ENCODE data around the gene LRBA.
"Not testable (repeated sequence)": the region's sequence is repeated elsewhere in the genome, so short reads cannot be mapped to it uniquely, and the experiment has no call there.

LRBA gene

GRCh38 chr4:150662686-150663085 lies 352.4 kb downstream of the LRBA start:
- DNase-seq (ENCODE audit: low spot score), result no peak

- DNase-seq (ENCODE audit: low spot score), result not testable (repeated sequence)
These were observed 353.5 kb downstream of the LRBA start for GRCh38 chr4:150661551-150661950.

GRCh38 chr4:150658258-150658657 lies 356.8 kb downstream of the LRBA start:
- DNase-seq (ENCODE audit: low spot score), result not testable (repeated sequence)

DNA sequence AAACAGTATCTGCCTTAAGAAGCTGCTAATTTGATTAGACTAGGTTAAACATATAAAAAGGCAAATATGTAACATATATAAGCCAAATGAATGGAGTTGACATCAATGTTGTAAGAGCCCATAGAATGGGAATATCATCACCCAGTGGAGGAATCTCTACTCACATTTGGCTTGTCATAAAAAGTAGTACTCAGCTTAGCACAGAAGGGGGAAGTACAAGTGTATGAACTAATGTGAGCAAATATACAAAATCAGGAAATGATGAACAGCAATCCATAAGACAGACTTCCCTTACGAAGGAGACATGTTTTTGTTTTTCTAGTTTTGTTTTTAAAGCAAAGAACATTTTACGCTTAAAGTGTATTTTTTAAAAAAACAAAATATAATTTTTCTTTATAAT lies 358.2 kb downstream of the LRBA start:
- DNase-seq (ENCODE audit: low spot score), result no peak

GRCh38 chr4:150650751-150651150 lies 364.3 kb downstream of the LRBA start:
- no peak for DNase-seq (ENCODE audit: low spot score)

DNA sequence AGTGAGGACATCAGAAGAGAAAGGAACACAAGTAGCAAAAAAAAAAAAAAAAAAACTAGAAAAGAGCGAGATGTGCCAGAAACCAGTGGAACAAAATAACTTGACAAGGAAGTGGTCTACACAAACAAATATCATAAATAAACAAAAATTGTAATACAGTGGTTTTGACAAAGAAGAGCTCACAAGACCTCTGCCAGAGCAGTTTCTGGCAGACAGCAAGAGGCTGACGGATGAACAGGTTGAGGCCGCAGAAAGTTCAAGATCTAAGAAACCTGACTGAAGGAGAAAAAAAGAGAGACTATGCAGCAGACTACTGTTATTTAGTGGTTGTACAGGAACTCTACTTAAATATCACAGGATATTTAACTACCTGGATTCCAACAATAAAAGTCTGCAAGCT lies 367.0 kb downstream of the LRBA start:
- no peak for DNase-seq (ENCODE audit: low spot score)

- no peak for DNase-seq (ENCODE audit: low spot score)
These were observed 368.1 kb downstream of the LRBA start for GRCh38 chr4:150647008-150647407.

- DNase-seq (ENCODE audit: low spot score), result no peak
These were observed 373.5 kb downstream of the LRBA start for GRCh38 chr4:150641612-150642011.

GRCh38 chr4:150632639-150633038 lies 382.4 kb downstream of the LRBA start:
- no peak for DNase-seq (ENCODE audit: low spot score)

GRCh38 chr4:150628073-150628472 lies 387.0 kb downstream of the LRBA start:
- DNase-seq (ENCODE audit: low spot score), result no peak

- no peak for DNase-seq (ENCODE audit: low spot score)
These were observed 390.1 kb downstream of the LRBA start for GRCh38 chr4:150625033-150625432.

GRCh38 chr4:150624055-150624454 lies 391.0 kb downstream of the LRBA start:
- no peak for DNase-seq (ENCODE audit: low spot score)

DNA sequence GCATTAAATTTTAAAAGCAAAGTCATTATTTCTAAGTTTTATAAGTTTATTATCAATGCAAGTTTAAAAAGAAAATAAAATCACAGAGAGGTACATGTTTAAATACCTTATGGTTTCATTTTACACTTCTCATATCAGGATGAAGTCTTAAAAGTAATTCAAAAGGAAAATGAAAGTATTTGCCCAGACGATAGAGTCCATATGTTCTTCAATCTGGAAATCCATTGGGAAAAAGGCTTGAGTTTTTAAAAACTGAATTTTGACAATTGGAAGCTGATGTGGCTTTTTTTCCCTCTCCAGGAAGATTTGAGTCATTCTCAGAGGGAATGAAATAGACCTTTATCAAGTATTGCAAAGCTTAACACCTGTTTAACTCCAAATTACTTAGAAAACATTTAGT lies 396.0 kb downstream of the LRBA start:
- no peak for DNase-seq (ENCODE audit: low spot score)

DNA sequence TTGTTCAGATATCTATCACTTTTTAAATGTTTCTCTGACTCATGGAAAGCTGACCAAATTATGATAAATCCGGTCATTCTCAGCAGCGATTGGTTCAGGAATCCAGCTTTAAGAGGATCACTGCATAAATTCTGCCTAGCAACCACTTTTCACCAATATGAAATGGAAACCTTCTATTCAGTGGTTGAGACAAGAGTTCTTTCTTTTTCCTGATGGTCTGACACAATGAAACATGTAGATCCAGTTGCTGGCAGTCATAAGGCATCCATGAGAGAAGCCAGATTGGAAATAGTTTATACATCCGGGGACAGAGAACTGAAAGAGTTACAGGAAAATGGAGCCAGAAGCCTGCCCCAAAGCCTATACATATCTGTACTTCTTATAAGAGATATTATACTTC lies 406.0 kb downstream of the LRBA start:
- no peak for DNase-seq (ENCODE audit: low spot score)

- no peak for DNase-seq (ENCODE audit: low spot score)
These were observed 414.2 kb downstream of the LRBA start for GRCh38 chr4:150600812-150601445.

DNA sequence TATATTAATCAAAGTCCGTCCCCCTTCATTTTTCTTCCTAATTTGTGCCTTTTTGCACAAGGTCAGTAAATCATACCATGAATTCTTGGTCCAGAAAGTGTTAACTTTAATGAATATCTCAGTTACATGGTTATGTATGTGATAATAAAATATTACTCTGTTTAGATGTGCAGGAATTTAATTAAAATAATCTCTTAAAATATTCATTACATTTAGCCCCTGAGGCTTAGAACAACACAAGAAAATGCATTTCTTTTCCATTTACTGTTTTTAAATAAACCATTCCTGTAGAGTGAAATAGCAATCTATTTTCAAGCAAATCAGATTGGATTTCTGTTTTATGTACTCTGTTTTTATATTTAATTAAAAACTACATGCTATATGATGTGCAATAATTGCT lies 415.5 kb downstream of the LRBA start:
- DNase-seq (ENCODE audit: low spot score), result no peak

- no peak for DNase-seq (ENCODE audit: low spot score)
These were observed 416.2 kb downstream of the LRBA start for GRCh38 chr4:150598909-150599308.

- DNase-seq (ENCODE audit: low spot score), result no peak
These were observed 421.1 kb downstream of the LRBA start for GRCh38 chr4:150593996-150594395.

DNA sequence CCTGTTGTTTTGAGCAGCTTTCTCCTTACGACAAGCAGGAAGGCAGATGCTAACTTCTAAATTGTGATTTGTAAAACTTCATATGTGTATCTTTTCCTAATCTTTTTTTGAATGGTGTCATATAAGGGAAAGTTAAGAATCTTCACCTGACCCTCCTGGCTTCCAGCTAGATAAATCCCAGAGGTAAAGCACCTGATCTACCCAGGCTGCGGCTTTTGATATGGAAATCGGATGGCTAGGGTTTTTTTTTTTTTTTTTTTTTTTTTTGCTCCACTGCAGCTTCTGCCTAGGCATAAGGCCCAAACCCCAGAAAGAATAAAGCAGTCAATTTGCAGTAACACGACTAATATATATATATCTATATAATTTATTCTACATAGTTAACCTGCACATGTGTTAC lies 423.2 kb downstream of the LRBA start:
- no peak for DNase-seq (ENCODE audit: low spot score)

DNA sequence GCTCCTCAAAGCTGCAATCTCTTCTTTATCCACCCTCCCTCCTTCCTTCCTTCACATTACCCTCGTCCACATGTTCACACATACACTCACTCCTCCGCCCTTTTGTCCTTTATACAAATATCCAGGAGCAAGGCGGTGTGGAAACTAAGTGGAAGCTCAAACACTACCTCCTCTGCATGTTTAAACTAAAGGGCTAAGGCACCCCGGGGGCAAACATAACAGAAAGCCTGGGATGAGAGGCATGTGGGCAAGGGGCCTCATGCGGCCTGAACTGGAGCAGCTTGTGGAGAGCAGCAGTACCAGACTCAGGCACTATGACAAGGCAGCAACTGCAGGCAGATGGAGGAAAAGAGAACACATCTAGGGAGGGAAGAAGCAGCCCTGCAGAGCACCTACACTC lies 423.7 kb downstream of the LRBA start:
- no peak for DNase-seq (ENCODE audit: low spot score)

GRCh38 chr4:150590631-150591030 lies 424.5 kb downstream of the LRBA start:
- no peak for DNase-seq (ENCODE audit: low spot score)

DNA sequence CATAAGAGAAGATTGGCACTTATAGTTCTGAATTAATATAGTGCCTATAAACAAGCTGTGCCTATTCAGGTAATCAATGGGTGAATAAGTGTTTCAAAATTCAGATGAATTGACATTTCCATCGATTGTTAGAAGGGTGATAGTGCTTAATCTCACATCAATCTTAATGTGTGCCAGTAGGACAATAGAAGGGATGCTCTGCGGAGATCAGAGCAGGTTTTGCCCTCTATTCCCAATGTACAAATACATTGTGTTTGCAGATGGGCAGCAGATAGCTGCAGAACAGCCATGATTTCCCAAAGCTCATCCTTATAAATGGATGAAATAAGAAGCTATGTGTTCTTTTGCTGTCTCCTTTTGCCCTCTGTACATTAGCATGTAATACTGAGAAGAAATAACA lies 425.9 kb downstream of the LRBA start:
- DNase-seq (ENCODE audit: low spot score), result no peak

GRCh38 chr4:150588316-150588715 lies 426.8 kb downstream of the LRBA start:
- no peak for DNase-seq (ENCODE audit: low spot score)

DNA sequence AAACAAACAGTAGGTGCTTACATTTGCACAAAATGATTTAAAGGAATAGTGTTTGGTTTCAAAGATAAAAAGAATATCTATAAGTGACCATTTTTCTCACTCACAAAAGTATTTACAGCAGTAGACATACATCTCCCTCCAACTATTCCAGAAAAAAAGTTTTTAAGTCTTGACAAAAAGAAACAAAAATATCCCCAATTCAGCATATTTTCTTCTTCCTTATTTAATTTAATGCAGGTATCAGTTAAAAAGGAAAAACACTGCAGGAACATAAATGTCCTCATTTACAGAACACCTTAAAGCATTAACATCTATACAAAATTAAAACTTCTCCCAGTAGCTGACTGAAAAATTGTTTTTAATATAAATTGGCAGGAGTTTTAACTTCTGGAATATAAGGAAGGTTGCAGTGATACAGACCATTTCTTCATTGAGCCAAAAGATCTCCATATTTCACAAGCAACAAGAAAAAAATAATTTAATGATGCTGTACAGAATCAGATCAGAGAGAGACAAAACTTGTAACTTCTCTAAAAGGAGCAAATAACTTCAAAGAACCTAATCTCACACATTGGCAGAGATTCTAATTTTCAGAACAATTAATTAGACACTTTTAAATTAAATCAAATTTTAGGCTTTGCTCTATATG lies 428.8 kb downstream of the LRBA start:
- no peak for DNase-seq (ENCODE audit: low spot score)
